Gastrocnemius medialis (tissue), 4 donors: ENCODE measurements around the gene LRRC4.

Experiments
- POLR2A ChIP-seq, 2 donors: fragments of 450-650 bp; IDR thresholded peaks; one replicate each; pipeline ENCODE4 v1.6.1; 2017; ENCODE audit warnings: antibody characterized with exemption in 2 of 2, mild to moderate bottlenecking in 2 of 2, moderate library complexity in 2 of 2
- TF ChIP-seq, protein P1 (sequence below), 5 experiments: fragments of 450-650 bp in 3 of 5; fragments of 200-600 bp in 2 of 5; sonication (generic) in 2 of 5; IDR thresholded peaks in 4 of 5; conservative IDR thresholded peaks in 1 of 5; 1 replicate in 4 of 5; 2 replicates in 1 of 5; pipeline ENCODE4 v1.5.1; 2016 to 2019; ENCODE audit warnings: antibody characterized with exemption in 5 of 5, mild to moderate bottlenecking in 3 of 5, moderate library complexity in 3 of 5

DNA sequence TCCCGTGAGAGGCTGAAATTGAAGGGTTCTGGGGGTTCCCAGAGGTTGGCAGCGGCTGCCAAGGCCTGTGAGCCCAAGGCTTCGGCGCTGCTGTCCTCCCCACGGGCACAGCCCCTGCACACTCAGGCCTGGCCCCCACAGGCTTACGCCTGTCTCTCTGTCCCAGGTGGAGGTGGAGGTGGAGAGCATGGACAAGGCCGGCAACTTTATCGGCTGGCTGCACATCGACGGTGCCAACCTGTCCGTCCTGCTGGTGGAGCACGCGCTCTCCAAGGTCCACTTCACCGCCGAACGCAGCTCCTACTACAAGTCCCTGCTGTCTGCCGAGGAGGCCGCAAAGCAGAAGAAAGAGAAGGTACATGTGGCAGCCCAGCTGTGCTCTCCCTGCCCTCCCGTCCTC, 43.1 kb upstream of the LRRC4 start:
- TF ChIP-seq, protein P1, sequence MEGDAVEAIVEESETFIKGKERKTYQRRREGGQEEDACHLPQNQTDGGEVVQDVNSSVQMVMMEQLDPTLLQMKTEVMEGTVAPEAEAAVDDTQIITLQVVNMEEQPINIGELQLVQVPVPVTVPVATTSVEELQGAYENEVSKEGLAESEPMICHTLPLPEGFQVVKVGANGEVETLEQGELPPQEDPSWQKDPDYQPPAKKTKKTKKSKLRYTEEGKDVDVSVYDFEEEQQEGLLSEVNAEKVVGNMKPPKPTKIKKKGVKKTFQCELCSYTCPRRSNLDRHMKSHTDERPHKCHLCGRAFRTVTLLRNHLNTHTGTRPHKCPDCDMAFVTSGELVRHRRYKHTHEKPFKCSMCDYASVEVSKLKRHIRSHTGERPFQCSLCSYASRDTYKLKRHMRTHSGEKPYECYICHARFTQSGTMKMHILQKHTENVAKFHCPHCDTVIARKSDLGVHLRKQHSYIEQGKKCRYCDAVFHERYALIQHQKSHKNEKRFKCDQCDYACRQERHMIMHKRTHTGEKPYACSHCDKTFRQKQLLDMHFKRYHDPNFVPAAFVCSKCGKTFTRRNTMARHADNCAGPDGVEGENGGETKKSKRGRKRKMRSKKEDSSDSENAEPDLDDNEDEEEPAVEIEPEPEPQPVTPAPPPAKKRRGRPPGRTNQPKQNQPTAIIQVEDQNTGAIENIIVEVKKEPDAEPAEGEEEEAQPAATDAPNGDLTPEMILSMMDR (IDR thresholded peaks at IDR 0.05 in 4 of 5, conservative IDR thresholded peaks at IDR 0.05 in 1 of 5): no peak
- no peak for TF ChIP-seq POLR2A (IDR thresholded peaks at IDR 0.05)
